HCT116 (cell line): ENCODE measurements around the gene TBC1D16.

Experiments used
- POLR2AphosphoS5 ChIP-seq: IDR thresholded peaks from 2 replicates; pipeline ENCODE4 v1.6.1; 2011; ENCODE audit warnings: mild to moderate bottlenecking, low read depth, low read length, moderate library complexity
- ZNF274 ChIP-seq: fragments of 200-500 bp; sonication (Bioruptor generic); IDR thresholded peaks from 2 replicates; pipeline ENCODE4 v1.6.1; 2014; ENCODE audit warnings: mild to moderate bottlenecking, low read depth, low read length, inconsistent platforms
- TF ChIP-seq, protein P1 (sequence below), 3 experiments: fragments of 200-600 bp in 1 of 3; sonication (generic) in 1 of 3; IDR thresholded peaks in 2 of 3; conservative IDR thresholded peaks in 1 of 3; 2 replicates each; pipeline ENCODE4 v1.5.1; 2012 to 2017; ENCODE audit warnings: low read depth in 2 of 3, low read length in 2 of 3, antibody characterized with exemption in 1 of 3, borderline replicate concordance in 1 of 3, control low read depth in 1 of 3, mild to moderate bottlenecking in 1 of 3, mixed read lengths in 1 of 3, mixed run types in 1 of 3, moderate library complexity in 1 of 3; ENCODE audit not compliant: insufficient read depth in 1 of 3

- TF ChIP-seq, protein P1, sequence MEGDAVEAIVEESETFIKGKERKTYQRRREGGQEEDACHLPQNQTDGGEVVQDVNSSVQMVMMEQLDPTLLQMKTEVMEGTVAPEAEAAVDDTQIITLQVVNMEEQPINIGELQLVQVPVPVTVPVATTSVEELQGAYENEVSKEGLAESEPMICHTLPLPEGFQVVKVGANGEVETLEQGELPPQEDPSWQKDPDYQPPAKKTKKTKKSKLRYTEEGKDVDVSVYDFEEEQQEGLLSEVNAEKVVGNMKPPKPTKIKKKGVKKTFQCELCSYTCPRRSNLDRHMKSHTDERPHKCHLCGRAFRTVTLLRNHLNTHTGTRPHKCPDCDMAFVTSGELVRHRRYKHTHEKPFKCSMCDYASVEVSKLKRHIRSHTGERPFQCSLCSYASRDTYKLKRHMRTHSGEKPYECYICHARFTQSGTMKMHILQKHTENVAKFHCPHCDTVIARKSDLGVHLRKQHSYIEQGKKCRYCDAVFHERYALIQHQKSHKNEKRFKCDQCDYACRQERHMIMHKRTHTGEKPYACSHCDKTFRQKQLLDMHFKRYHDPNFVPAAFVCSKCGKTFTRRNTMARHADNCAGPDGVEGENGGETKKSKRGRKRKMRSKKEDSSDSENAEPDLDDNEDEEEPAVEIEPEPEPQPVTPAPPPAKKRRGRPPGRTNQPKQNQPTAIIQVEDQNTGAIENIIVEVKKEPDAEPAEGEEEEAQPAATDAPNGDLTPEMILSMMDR (IDR thresholded peaks at IDR 0.05 in 2 of 3, conservative IDR thresholded peaks at IDR 0.05 in 1 of 3; ENCODE audit: borderline replicate concordance in 1 of 3, insufficient read depth in 1 of 3, low read depth in 2 of 3, low read length in 2 of 3), result no peak
- TF ChIP-seq POLR2AphosphoS5, result no peak
- no peak for TF ChIP-seq ZNF274
Observed at GRCh38 chr17:79925242-79925957, 110.3 kb downstream of the TBC1D16 start.
